Epithelial cell of prostate (primary cell): ENCODE data around the gene CHRNE.

Source experiments
- DNase-seq: peaks from one replicate; pipeline ENCODE4 v3.0.0-alpha.2; 2011; ENCODE audit warnings: low read depth, low spot score
- H3K27ac ChIP-seq: fragments of 450-650 bp; 2 replicates; pipeline ENCODE4 v1.5.1; 2017; ENCODE audit warnings: mild to moderate bottlenecking

The CHRNE gene

DNA sequence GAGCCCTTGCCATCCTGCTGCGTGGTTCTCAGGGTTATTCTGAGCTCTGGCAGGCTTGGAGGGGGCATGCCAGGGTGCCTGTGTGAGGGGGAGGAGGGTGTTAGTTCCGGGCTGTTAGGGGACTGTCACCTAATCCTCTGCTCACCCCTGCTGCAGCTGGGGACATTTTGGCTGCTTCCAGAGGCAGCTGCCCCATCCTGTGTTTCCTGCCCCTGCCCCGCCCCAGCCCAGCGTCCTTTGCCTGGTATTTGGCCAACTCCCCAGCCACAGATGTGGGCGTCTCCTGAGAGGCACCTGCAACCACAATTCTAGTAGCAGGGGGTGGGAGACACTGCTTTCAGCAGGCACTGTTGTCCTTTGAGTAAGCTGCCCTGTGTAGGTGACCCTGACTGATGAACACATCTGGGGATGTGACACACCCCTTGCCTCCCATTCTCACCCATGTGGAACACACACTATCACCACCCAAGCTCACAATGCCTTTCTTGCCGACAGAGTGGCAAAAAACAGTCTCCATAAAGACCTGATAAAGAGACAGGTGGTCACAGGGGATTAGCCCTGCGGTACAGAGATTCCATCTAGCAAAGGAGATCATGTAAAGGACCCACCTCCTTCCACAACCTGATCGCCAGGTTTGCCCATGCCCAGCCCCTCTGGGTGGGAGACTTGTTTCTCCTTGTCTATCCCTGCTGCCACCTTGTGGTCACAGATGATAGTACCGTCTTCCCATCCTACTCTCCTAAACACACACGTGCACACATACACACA is at the start of gene CHRNE:
Gene CHRNE (minus strand): TSS at position 48 of the 768 bp plus-strand sequence. CDS start 35 bp downstream, at position 13.
- peak within 1 kb of the TSS; percentile 35 for H3K27ac ChIP-seq
- DNase-seq, result peak; percentile 60

- H3K27ac ChIP-seq, result no peak overlapping the region
- DNase-seq, result no peak
Observed at GRCh38 chr17:4951486-4951885, 48.6 kb upstream of the CHRNE start.

DNA sequence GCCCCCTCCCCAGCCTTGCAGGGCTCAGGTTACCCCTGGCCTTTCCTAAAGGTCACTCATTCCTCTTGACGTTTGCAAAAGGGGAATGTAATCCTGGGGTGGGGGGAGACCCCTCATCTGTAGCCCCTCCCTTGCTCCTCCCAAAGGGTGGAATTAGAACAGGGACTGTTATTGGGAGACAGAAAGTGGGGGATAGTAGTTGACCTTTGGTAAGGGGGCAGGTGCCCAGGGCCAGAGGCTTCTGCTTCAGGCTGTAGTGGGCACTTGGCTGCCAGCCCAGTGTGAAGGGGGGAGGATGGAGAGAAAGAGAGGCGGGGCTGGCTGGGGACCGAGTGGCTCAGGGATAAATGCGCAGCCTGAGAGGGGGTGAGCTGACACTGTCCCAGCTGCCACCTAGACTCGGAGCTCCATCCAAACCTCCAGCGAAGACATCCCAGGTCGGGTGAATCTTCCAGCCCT is 47.9 kb upstream of the CHRNE start, which contains the start of gene ENO3:
Gene ENO3 (plus strand): TSS at position 374 of the 459 bp plus-strand sequence. CDS start 711 bp downstream, outside the sequence.
- peak within 1 kb of the TSS; percentile 99 for H3K27ac ChIP-seq
- DNase-seq, result no peak

DNA sequence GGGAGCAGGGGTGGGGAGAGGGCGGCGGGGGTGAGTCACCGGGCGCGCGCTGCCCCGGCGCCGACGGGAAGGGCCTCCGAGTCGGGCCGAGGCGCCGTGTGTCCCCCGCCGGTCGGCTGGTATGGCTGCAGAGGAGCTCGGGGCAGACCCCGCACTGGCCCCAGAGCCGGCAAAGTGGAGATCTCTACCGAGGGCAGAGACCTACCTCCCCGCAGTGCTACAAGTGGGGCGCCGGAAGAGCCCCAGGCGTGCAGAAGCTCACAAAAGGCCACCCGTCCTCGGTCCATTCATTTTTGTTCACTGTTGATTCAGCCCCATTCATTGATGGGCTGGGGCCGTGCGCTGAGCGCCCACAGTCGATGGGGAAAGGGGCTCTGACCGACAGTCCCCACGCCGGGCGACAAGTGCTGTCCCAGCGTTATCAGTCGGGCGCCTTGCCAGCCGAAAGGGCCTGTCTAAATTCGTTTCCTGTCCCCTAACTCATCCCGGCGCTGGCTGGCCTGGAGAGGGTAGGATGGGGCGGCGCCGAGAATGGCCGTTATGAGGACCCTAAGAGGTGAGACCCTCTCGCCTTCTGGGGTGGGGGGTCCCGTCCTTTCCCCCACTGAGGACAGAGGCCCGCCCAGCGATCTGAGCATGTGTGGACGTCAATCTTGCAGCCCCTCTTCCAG is 47.3 kb upstream of the CHRNE start:
- peak overlapping the region; percentile 99 for H3K27ac ChIP-seq
- DNase-seq, result no peak

GRCh38 chr17:4949321-4950074 is 46.6 kb upstream of the CHRNE start:
- peak; percentile 37 for DNase-seq
- peak overlapping the region; percentile 99 for H3K27ac ChIP-seq

GRCh38 chr17:4948931-4949320 is 46.0 kb upstream of the CHRNE start:
- peak overlapping the region; percentile 99 for H3K27ac ChIP-seq
- DNase-seq, result peak; percentile 40

- peak within 1 kb of the TSS; percentile 99 for H3K27ac ChIP-seq
- DNase-seq, result peak; percentile 53
Observed at GRCh38 chr17:4948166-4948930, 45.5 kb upstream of the CHRNE start, which contains the start of gene PFN1. Gene PFN1 (minus strand): TSS chr17:4948530. CDS start chr17:4948394, 136 bp downstream.

- H3K27ac ChIP-seq, result peak overlapping the region; percentile 99
Observed at GRCh38 chr17:4947411-4948165, 44.7 kb upstream of the CHRNE start.

DNA sequence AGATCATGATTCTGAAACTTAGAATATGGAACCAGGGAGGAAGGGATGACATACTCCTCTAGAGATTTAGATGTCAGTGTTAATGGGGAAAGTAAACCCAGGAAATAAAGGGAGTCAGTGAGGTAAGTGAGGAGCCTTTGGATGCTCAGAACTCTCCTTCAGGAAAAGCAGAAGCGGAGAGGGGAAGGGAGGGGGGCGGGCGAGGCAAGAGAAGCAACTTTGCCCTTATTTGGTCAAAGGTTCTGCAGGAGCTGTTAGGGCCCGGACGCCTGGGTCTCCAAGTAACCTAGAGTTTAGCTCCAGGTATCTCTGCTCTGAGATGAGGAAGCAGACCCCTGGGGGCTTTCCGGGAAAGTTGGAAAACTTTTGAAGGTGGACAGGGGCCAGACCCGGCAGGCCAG is 44.1 kb upstream of the CHRNE start:
- no peak for DNase-seq

More at GRCh38 chr17:4947411-4948165, 44.7 kb upstream of the CHRNE start:
- DNase-seq, result no peak

GRCh38 chr17:4946312-4946976 is 43.5 kb upstream of the CHRNE start:
- no peak for DNase-seq
- H3K27ac ChIP-seq, result peak overlapping the region; percentile 99

More for the DNA sequence above, 44.1 kb upstream of the CHRNE start:
- peak overlapping the region; percentile 99 for H3K27ac ChIP-seq

GRCh38 chr17:4945944-4946280 is 43.0 kb upstream of the CHRNE start:
- DNase-seq, result no peak
- peak overlapping the region; percentile 99 for H3K27ac ChIP-seq

DNA sequence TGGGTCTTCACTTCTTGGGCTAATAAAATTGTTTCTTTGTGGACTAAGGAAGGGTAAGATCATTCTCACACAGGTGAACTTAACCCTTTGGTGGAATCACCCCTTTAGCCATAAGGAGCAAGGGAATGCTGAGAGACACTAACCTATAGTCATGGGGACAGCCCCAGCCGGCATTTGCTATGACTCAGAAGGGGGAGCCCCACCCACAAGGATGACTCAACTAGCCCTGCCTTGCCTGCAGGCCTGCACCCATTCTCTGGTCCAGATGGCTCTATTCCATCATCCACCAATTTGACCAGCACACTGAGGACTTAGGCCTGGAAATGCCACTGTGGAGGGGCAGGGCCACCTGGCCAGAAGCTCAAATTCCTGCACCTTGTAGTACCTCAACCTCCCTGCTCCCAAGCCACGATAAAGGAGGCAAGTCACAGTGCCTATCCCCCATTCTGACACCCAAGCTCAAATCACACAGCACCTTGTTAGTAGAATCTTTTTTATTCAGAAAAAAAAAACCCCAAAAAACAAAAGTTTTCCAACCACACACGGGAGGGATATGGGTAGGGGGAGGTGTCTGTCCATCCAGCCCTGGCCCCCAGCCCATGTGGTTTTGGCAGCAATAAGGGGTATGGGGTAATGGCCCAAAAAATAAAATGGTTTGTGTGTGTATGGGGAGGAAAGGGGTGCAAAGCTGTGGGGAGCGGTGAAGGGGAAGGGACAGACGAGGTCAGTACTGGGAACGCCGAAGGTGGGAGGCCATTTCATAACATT is 42.5 kb upstream of the CHRNE start:
- peak; percentile 64 for DNase-seq
- H3K27ac ChIP-seq, result peak overlapping the region; percentile 99

DNA sequence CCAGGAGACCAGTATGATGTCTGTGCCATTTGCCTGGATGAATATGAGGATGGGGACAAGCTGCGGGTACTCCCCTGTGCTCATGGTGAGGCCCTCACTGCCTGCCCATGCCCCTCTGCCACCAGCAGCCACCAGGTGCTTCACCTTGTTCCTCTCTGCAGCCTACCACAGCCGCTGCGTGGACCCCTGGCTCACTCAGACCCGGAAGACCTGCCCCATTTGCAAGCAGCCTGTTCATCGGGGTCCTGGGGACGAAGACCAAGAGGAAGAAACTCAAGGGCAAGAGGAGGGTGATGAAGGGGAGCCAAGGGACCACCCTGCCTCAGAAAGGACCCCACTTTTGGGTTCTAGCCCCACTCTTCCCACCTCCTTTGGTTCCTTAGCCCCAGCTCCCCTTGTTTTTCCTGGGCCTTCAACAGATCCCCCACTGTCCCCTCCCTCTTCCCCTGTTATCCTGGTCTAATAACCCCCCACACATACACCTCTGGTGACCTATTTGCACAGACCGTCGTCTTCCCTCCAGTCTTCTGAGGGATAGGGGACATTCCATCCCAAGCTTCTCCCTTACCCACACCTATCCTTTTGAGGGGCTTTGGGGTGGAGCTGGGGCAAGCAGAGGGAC is 41.8 kb upstream of the CHRNE start:
- H3K27ac ChIP-seq, result peak overlapping the region; percentile 99
- DNase-seq, result no peak

- no peak for DNase-seq
- H3K27ac ChIP-seq, result peak overlapping the region; percentile 99
Observed at GRCh38 chr17:4944163-4944553, 41.3 kb upstream of the CHRNE start.

GRCh38 chr17:4942760-4943508 is 40.0 kb upstream of the CHRNE start:
- no peak for DNase-seq
- H3K27ac ChIP-seq, result peak overlapping the region; percentile 99

GRCh38 chr17:4941319-4941610 is 38.4 kb upstream of the CHRNE start:
- H3K27ac ChIP-seq, result peak overlapping the region; percentile 96
- DNase-seq, result no peak
